Pulmonary artery endothelial cell (primary cell): Measurements from ENCODE around the gene MACO1. TPM values are rescaled to one million over a fixed set of nuclear protein-coding genes. Genes with fewer than 3 reads are reported as not detected.
"Not testable (repeated sequence)": the region's sequence is repeated elsewhere in the genome, so short reads cannot be mapped to it uniquely, and the experiment has no call there.

Experiments
- DNase-seq: peaks from one replicate; pipeline ENCODE4 v3.0.0-alpha.2; 2011; ENCODE audit warnings: low read depth, low spot score
- total RNA-seq: library from RNA; depleted of rRNA; stranded (reverse); fragments of >200 nt; gene quantifications from 2 replicates; pipeline ENCODE4 v1.2.3, GENCODE V29; 2014

MACO1 gene
- 17.8 and 19.1 TPM in 2 replicates for total RNA-seq

- DNase-seq, result peak; percentile 85
Measured at GRCh38 chr1:25430073-25430966, at the start of gene MACO1. MACO1 (plus strand) TSS chr1:25430897; CDS start chr1:25431099, 202 bp downstream.

GRCh38 chr1:25382543-25382942 is 48.2 kb upstream of the MACO1 start:
- DNase-seq, result not testable (repeated sequence)

DNA sequence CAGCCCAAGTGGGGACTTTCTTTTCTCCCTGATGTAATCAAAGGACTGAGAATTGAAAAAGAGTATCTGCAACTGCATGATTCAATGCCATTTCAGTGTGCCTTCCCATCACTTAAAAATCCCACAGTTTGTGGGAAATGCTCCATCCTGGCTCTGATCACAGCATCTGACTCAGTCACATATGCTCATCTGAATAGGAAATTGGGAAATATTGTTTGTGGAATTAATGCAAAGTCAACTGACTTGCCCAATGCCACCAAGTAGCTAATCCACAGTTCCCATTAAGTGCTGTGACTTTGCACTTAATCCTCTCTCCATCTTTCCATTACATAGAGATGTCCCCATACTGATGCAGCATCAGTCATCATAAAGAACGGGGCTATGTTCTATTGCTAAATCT is 47.6 kb upstream of the MACO1 start:
- DNase-seq, result not testable (repeated sequence)

- DNase-seq, result not testable (repeated sequence)
Measured at GRCh38 chr1:25383875-25384274, 46.8 kb upstream of the MACO1 start.

GRCh38 chr1:25387096-25387495 is 43.6 kb upstream of the MACO1 start:
- not testable (repeated sequence) for DNase-seq

GRCh38 chr1:25388691-25389090 is 42.0 kb upstream of the MACO1 start:
- not testable (repeated sequence) for DNase-seq

DNA sequence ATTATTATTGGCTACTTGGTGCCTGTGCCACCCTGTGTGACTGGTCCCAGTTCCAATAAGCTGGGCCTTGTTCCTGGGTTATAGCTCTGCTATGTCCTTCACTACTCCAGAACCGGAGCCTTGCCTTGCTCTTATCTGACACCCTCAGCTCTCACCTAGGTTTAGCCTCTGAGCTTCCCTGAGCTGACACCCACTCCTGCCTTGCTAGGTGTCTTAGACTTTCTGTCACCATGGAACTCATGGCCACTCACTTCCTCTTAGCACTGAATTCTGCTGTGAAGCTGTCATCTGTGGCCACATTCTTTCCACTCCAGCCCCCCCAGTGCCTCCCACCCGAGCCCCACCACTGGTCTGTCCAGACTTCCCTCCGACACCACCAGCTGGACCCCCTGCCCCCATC is 41.0 kb upstream of the MACO1 start:
- DNase-seq, result not testable (repeated sequence)

- DNase-seq, result no peak
Measured at GRCh38 chr1:25392841-25393240, 37.9 kb upstream of the MACO1 start.

- DNase-seq, result not testable (repeated sequence)
Measured at GRCh38 chr1:25397549-25397948, 33.1 kb upstream of the MACO1 start.

DNA sequence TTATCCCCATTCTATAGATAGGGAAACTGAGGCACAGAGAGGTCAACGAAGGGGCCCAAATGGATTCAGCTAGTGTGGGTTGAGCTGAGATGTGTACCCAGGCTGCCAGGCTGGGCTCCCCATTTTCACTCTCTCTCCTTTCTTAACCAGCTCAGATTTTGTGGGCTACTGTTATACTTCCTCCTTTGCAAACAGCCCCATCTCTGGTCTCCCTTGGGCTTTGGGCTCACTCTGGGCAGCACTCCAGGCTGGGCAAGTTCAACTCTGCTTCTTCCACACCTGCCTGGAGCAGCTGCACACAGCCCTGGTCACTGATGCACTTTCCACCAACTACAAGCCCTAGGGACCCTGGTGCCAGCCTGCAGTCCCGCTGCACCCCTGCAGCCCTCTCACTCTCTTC is 32.6 kb upstream of the MACO1 start:
- DNase-seq, result not testable (repeated sequence)

DNA sequence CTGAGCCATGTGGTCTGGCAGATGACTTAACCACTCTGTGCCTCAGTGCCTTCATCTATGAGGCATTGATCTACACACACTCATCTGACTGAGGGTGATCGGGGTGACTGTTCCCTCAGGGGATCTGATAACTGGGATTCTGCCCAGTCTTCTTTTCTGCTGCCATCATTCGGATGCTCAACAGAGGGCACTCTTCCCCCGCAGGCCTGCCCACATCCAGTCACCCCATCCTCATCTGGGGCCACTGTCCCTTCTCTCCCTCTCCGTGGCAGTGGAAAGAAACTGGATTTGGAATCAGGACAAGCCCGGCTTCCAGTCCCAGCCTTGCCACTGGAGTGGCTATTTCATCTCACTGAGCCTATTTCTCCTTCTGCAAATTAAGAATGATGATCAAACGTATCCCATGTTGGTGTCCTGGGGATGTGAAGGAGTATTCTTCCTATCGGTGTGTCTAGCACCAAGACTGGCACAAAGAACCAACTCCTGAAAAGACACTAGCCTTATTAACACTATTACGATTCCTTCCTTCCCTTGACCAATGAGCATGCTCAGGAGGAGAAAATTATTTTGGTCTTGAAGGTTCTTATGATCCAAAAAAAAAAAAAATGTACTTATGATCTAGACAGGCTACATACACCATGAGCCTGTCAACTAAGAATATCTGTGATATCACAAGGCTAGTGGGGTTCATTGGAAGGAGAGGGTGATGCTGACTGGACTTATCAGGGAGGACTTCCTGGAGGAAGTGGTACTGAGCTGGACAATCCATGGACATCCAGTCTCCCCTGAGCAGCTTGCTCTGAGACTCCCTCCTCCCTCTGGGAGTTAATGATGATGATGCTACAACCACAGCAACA is 27.5 kb upstream of the MACO1 start:
- not testable (repeated sequence) for DNase-seq

DNA sequence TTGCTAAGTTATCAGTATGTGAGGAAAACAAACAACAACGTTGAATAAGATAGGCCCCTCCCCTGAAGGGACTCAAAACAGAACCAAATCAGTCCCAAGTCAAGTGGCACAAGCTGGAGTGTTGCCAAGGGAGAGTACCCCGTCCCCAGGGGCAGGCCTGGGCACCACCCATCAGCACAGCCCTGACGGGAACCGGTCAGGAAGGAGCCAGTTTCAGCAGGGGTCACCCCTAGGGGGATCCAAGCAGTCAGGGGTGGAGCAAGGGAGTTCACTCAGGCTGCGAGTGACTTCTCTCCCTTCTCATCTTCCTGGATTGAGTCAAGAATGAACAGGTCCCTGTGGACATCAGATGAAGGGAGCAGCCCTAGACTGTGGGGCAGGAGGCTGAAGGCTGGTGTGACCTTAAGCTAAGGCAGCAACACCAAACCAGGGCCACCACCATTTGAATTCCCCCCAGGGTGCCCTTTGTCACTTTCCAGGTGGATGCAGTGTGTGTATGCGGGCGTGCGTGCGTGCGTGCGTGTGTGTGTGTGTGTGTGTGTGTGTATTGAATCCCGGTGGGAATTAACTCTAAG is 24.9 kb upstream of the MACO1 start:
- not testable (repeated sequence) for DNase-seq

- DNase-seq, result not testable (repeated sequence)
Measured at GRCh38 chr1:25409641-25410427, 20.9 kb upstream of the MACO1 start.

DNA sequence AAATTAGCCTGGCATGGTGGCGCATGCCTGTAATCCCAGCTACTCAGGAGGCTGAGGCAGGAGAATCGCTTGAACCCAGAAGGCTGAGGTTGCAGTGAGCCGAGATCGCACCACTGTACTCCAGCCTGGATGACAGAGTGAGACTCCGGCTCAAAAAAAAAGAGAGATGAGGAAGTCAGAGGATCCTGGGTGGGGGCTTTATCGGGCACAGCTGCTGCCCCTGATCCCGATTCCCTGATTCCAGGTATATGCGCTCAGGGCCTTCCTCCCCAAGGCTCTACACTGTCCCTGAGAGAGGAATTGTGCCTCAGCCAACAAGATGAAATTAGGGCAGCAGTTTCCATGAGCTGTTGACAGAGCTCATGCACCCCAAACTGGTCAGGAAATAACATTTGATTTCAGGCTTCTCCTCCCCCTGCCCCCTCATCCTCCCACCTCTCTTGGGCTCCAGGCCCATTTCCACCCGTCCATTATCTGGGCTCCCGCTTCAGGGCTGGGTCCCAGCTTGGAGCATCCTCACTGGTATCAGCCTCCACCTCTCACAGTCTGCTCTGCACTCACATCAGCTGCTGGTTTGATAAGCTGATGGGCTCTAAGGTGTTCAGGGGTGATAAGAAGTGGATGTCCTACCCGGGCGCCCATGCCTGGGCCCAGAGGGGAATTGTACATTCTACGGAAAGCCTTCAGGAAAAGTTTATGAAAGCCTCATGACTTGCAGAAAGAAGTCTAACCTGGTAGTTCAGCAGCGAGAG is 17.6 kb upstream of the MACO1 start:
- not testable (repeated sequence) for DNase-seq

DNA sequence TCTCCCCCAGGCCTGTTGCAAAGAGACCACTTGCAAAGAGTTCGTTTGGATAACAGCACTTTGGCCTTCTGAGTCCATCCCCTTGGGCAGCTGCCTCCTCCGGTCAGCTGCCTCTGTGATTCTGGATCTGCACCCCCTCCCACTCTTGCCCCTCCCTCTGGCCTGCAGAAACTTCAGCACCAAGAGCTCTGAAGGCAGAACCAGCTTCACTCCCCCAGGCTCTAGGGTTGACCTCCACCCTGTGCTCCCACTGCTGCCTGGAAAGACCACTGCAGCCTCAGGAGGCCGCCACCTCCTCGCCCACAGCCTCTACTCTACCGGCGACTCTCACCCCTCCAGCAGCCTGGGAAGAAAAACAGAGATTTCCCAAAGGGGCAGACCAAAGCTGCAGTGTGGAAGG is 16.5 kb upstream of the MACO1 start:
- DNase-seq, result not testable (repeated sequence)

GRCh38 chr1:25414578-25414977 is 16.1 kb upstream of the MACO1 start:
- DNase-seq, result not testable (repeated sequence)

GRCh38 chr1:25417280-25417679 is 13.4 kb upstream of the MACO1 start:
- DNase-seq, result not testable (repeated sequence)

GRCh38 chr1:25419339-25419738 is 11.4 kb upstream of the MACO1 start:
- DNase-seq, result not testable (repeated sequence)

DNA sequence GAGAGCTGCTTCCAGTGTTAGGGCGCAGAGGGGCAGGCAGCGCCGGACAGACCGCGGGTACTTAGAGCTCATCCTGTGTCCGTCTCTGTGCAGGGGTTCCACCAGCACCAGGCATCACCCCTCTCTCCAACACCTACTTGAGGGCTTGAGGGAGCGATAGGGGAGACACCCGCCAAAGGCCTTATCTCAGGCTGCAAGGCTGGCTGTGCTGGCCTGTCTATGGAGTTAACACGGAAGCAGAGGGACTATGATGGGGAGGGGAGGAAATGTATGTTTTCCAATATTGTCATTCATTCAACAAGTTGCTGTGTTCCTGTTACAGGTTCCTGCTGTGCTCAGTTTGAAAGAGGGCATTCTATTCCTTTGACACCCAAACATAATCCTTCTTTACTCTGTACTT is 10.0 kb upstream of the MACO1 start, which contains the start of gene RHCE:
Gene RHCE, minus strand, starts transcription at position 111 of the 400 bp plus-strand sequence. Its CDS starts 39 bp downstream, at position 72.
- DNase-seq, result not testable (repeated sequence)

- DNase-seq, result not testable (repeated sequence)
Measured at GRCh38 chr1:25423206-25423605, 7.5 kb upstream of the MACO1 start.
